SKM-1 treated with dmso at 0.1 percent for 144 hours (cell line): ENCODE data around the gene CDCA5.
A peak's percentile ranks its signal among the peaks of the same experiment; 100 is the strongest.

ENCODE experiments used
- DNase-seq: peaks from one replicate; lab custom pipeline; 2025; ENCODE audit not compliant: unreplicated experiment; lab: John Stamatoyannopoulos, UW

Gene CDCA5, protein sequence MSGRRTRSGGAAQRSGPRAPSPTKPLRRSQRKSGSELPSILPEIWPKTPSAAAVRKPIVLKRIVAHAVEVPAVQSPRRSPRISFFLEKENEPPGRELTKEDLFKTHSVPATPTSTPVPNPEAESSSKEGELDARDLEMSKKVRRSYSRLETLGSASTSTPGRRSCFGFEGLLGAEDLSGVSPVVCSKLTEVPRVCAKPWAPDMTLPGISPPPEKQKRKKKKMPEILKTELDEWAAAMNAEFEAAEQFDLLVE

GRCh38 chr11:65083834-65084597 is at the start of gene CDCA5, which contains the start of gene ZFPL1:
TSS of gene CDCA5 (minus strand) at chr11:65084040. CDS start at chr11:65083978, 62 bp downstream.
TSS of gene ZFPL1 (plus strand) at chr11:65084222. CDS start at chr11:65084699, 477 bp downstream.
- DNase-seq = peak; percentile 96

DNA sequence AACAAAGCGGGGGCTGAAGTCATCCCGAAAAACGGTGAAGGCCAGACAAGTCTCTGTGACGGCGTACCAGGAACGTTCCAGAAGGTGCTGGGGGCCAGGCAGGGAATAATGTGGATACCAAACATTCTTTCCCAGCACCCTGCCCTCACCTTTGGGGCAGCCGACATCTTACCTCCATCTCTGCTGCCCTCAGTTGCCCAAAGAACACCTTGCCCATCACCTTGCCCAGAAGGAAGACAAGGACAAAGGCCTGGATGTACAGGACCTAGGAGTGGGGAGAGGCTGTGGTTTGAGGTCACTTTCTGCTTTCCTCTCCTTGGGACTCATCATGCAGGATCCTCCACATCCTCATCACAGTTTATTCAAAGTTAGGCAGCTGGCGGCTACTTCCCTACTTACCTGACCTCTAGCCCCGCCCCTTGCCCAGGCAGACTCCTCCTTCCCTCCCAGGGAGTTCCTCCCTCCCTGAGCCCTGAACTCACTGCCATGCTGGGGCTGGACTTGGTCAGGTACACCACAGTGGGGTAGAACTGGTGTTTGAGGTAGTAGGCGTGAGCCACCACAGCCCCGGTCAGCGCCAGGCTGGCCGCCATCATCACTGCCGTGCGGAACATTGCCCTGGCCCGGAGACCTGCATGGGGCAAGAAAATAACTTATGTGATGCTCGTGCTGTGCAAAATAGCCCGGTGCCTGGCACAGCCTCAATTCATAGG is 49.3 kb upstream of the CDCA5 start:
- DNase-seq = peak; percentile 54

GRCh38 chr11:65132238-65132987 is 48.6 kb upstream of the CDCA5 start:
- no peak for DNase-seq

- DNase-seq = no peak
Measured at GRCh38 chr11:65131895-65132237, 48.0 kb upstream of the CDCA5 start.

DNA sequence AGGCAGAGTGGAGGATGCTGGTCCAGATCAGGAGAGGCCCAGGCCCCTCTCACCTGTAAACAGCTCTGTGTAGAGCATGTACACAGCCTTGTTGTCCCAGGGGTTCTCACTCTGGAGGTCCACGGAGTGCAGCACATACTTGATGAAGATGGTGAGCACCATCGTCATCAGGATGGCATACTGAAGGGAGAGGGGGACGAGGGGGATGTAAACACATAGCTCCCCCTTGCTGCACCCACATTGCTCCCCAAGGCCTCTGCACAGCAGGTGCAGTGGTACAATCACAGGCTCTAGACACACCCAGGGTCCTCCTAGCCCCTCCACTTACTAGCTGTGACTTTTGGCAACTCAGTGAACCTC is 47.6 kb upstream of the CDCA5 start:
- no peak for DNase-seq

GRCh38 chr11:65130631-65131416 is 47.0 kb upstream of the CDCA5 start:
- DNase-seq = no peak

GRCh38 chr11:65129649-65130441 is 46.0 kb upstream of the CDCA5 start:
- DNase-seq = no peak

GRCh38 chr11:65128182-65129145 is 44.6 kb upstream of the CDCA5 start:
- no peak for DNase-seq

GRCh38 chr11:65127473-65128181 is 43.8 kb upstream of the CDCA5 start:
- no peak for DNase-seq

DNA sequence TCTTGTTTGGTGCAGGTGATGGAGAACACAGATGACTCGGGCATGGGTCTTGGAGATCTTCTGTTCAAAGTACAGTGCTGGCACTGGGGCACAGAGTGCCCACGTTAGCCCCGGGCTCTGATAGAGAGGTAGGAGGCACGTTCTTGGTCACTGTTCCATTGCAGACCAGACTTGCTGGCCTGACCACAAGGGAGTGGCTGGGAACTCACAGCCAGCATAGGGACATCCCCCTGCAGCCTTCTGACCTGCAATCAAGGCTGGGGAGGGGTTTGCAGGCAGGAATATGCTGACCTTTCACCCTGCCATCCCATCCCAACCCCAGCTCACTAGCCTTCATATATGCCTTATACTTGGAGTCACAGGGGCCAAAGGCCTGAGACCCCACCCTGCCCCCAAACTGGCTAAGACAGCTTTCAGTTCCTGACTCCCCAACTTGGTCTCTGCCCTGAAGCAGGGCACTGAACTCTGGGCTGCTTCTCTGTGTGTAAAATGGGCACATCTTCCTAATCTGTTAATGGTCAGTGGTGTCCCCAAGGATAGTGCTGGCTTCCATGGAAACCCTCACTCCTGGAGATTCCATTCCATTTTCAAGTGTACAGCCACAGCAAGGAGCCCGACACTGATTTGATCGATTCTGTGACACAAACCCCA is 42.9 kb upstream of the CDCA5 start:
- DNase-seq = no peak

GRCh38 chr11:65125197-65126056 is 41.6 kb upstream of the CDCA5 start:
- no peak for DNase-seq

DNA sequence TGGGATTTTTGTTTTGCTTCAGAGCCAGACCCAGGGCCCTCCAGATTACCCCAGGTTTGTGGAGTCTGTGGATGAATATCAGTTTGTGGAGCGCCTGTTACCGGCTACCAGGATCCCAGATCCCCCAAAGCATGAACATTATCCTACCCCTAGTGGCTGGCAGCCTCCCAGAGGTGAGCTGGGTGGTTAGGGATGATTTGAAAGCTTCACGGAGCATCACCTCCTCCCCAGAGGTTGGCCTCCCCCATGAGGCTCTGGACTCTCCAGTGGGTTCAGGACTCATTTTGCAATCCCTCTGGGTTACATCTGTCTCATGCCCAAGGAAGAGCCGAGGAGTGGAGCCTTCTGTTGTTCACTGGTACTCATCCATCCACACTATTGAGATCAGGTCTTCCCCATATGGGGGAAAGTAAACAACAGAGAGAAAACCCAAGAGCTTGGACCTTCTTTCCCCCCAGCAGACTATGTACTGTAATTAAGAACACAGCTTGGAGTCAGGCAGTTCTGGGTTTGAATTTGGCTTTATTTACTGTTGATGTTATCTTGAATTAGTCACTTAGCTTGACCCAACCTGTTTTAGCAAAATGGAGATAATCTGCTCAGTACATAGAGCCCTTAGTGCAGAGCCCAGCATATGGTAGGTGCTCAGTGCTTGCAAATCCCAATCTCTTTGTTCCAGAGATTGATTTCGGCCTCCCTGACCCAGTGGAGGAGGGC is 40.8 kb upstream of the CDCA5 start:
- DNase-seq = no peak

DNA sequence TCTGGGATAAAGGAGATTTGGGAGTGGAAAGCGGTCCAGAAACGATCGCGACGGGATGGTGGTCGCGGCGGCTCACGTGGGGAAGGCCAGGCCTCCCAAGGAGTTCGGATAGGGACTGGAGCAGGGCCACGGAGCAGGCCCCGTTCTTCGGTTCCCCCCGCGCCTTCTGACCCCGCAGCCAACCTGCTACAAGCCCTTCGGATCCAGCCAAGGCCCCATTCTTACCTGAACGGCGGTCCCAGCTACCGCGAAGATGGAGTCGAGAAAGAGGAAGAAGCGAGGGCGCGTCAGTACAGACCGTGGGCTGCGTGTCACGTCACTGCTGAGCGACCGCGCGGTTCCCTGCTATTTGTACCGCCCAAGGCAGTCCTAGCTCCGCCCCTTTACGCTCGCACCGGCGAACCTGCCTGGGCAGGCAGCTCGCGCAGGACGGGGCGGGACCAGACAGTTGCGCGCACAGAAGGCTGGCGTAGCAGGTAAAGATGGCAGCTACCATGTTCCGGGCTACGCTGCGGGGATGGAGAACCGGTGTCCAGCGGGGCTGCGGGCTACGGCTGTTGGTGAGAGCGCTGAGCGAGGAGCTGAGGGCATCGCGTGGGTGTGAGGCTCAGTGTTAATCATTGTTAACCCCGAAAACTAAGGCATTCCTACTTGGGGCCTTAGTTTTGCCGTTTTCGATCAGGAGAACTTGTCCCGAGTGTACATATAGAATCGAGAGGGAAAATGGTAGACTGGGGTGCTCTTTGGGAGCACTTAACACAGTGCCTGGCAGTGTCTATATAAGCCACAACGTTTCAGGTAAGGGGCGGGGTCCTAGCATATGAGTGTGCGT is 38.2 kb upstream of the CDCA5 start, which contains the start of the genes FAU and MRPL49:
Gene FAU (minus strand): TSS at position 270 of the 832 bp plus-strand sequence. CDS start 321 bp downstream, outside the sequence.
Gene MRPL49 (plus strand): TSS at position 457 of the 832 bp plus-strand sequence. CDS start 26 bp downstream, at position 483.
- DNase-seq = peak; percentile 97

GRCh38 chr11:65121447-65121864 is 37.6 kb upstream of the CDCA5 start:
- DNase-seq = no peak

DNA sequence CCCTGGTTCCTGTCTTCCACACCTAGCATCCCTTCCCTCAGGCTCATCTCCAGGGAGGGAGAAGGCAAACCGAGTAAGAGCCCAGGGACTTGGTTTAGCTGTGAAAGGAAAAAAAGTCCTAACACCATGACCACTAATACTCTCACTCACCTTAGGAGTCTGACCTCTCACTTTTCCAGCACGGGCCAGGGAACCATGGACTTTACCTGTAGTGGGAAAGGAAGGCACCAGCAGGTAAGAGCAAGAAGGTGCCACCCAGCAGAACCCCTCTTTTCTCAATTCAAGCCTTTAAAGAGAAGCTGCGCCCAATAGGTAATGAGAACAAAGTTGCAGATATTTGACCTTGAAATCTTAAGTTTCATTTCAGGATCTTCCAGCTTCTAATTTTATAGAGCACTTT is 37.0 kb upstream of the CDCA5 start:
- no peak for DNase-seq
